Germinal center (tissue), 1 donor: Measurements from ENCODE around the gene TBCD.

Source experiments
- DNase-seq: peaks from one replicate; pipeline ENCODE4 v3.0.0; 2012; ENCODE audit warnings: mixed read lengths, low spot score

TBCD gene

DNA sequence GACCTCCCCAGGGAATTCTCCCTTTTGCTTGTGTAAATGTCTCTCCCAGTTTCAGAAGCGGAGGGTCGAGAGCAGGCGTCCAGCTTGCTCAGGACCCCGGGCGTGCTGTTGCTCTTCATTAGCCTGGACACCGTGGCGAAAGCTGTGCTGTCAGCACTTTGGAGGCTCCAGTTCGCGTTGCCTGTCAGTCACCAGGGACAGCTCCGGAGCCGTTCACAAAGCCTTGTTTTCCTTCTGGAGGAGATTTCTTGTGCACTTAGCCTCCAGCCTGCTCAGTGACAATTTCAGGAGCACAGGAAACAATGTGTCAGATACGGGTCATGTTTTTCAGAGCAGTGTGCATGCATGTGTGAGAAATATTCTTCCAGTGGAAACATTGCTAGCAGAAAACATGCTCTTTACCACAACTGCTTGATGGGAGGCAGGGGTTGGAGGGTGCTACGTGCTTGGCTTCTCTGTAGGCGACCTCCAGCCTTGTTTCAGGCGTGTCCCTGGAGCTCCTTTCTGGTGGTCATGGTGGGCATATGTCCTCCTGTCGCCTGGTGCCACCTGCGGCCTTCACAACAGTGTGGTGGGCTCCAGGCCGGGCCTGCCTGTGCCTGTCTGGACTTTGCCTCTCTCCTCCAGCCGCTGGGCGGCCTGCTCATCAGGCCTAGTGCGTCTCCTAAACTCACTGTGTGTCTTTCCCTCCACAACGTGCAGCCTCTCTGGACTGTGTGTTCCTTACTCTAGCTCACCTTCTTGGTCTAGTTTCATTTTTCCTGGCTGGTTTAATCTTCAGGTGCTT is 59.0 kb downstream of the TBCD start:
- DNase-seq: no peak

DNA sequence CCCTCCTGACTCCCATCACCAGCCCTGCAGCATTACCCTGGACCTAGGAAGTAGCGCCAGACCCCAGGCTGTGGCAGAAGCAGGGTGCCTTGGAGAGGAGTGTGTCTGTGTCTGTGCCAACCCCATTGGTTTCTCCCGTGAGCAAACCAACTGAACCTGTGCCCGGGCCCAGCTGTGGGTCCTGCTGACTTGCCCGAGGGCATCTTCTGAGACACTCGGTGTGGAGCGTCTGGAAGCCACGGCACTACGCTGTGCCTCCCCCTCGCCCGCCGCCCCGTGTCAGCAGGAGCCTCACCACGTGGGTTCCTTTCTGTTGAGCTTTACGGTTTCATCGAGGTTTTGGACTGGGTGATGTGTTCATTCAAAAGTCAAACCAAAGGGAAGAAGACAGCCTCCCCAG is 60.2 kb downstream of the TBCD start:
- DNase-seq: no peak

DNA sequence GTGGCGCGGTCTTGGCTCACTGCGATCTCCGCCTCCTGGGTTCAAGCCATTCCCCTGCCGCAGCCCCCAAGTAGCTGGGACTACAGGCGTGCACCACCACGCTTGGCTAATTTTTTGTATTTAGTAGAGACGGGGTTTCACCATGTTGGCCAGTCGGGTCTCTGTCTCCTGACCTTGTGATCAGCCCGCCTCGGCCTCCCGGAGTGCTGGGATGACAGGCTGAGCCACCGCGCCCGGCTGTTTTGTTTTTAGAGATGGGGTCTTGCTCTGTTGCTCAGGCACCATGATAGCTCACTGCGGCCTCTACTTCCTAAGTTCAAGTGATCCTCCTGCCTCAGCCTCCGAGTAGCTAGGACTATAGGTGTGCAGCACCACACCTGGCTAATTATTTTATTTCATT is 60.7 kb downstream of the TBCD start:
- no peak for DNase-seq

DNA sequence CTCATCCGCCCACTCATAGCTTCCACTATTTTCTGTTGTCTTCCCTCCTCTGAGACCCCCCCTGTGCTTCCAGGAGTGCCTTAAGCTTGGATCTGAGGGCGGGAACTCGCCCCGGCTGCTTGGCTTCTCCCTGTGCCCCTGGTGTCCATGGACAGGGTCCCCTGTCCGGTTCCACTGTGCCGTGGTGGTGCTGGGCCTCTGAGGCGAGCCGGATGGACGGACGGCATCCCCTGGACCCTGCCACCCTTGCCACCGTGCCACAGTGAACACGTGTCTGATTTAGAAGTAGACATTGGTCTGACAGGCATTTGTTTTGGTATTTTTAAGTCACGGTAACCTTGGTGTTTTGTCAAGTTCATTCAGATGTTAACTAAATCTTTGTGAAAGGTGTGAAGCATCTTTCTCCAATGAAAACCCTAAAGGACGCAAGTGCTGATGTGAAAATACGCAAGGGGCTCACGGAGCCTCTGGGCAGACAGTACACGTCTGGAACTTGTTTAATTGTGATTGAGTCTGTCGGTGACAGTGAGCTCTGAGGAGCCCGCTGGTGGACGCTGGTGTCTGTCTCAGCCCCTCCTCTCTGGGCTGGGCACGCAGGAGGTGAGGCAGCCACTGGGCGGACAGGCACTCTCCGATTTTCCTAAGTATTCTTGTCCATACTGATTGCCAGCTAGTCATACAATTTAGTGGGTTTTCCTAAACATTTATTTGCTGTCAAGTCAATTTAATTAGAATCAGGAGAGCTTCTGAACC is 61.6 kb downstream of the TBCD start:
- no peak for DNase-seq

DNA sequence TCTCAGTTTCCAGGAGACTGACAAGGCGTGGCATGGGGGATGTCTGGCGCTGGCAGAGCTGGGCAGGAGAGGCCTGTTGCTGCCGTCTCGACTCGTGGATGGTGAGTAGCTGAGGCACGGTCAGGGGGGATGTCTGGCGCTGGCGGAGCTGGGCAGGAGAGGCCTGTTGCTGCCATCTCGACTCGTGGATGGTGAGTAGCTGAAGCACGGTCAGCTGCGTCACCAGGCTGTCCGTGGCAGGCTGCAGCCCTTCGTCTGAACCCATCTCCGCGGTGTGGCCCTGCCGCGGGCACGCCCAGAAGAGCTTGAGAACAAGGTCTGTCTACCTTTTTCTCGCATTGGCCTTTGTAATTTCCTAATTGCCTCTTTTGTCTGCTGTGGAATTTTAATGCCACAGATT is 63.0 kb downstream of the TBCD start:
- no peak for DNase-seq

DNA sequence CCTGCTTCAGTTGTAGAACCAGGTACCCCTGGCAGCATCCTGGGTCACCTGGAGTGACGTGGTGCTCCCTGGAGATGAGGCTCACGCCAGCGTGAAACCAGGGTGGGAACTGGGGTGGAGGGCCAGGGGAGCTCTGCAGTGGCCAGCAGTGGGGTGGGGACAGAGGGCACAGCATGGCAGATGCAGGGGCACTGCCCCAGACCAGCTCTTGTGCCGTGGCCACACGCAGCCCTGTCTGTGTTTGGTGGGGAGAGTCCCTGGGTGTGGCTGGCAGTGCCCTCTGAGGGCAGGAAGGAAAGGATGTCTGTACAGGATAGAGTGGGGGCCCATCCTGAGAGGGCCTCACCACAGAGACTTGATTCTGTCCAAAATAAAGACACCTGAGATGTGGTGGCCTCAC is 63.5 kb downstream of the TBCD start:
- no peak for DNase-seq

DNA sequence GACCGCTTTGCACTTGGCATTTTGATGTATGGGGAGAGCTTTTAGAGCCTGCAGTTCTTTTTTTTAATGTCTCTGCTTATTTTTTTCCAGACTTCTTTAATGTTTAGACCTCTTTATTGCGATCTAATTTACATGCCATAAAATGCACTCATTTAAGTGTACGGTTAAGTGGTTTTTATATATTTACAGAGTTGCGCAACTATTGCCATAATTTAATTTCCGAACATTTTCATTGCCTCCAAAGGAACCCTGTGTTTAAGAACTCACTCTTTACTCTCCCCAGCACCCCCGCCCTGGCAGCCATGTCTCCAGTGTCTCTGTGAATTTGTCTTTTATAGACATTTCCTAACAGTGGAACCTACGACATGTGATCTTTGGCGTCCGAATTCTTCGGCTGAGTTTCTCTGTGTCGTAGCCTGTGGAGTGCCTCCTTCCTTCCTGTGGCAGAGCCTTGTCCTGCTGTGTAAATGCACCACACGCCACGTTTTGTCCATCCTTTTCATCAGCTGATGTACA is 64.0 kb downstream of the TBCD start:
- DNase-seq: no peak

DNA sequence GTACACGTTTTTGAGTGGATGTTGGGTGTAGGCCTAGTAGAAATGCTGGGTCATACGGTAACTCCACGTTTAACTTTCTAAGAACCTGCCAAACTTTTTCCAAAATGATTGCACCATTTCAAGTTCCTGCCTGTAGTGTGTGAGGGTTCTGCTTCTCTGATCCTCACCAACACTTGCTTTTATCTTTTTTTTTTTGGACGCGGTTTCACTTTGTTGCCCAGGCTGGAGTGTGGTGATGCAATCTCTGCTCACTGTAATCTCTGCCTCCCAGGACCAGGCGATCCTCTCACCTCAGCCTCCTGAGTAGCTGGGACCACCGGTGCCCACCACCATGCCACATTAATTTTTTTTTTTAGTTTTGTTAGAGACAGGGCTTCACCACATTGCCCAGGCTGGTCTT is 64.5 kb downstream of the TBCD start:
- no peak for DNase-seq

DNA sequence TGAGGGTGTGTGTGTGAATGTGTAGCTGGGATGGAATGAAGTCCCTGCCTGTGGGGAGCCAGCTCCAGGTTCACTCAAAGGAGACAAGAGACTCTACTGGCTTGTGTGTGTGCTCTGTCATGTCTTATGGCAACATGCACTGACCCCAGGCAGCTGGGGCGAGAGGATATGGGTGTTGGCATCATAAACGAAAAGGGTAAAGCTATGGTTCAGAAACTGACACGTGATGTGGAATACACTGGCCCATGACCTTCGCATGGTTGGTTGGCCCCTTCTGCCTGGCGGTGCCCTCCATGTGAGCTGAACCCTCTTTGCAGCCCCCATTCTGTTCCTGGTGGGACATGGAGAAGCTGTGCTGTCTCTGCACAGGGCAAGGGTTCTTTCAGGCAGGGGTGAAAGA is 66.1 kb downstream of the TBCD start:
- DNase-seq: no peak

DNA sequence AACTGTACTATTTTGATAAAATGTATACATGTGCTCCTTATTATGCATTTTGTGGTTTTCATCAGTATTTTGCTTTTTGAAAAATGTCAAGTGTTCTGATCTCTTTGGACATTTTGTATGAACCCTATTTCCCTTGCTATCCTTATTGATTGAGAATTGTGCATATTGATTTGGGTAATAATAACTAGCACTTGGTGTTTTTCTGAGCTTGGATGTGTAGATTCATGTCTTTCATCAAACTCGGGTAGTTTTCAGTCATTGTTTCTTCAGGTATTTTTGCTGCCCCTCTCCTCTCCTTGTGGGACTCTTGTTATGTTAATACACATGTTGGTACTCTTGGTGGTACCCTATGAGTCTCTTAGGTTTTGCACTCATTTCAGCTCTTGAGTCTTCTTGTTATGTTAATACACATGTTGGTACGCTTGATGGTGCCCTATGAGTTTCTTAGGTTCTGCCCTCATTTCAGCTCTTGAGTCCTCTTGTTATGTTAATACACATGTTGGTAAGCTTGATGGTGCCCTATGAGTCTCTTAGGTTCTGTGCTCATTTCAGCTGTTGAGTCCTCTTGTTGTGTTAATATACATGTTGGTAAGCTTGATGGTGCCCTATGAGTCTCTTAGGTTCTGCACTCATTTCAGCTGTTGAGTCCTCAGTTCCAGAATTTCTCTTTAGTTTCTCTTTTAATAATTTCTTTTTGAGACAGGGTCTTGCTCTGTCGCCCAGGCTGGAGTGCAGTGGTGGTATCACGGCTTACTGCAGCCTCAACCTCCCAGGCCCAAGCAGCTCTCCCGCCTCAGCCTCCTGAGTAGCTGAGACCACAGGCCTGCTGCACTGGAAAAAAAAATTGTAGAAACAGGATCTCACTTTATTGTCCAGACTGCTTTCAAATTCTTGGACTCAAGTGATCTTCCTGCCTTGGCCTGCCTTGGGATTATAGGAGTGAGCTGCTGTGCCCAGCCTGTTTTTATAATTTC is 68.7 kb downstream of the TBCD start:
- no peak for DNase-seq

DNA sequence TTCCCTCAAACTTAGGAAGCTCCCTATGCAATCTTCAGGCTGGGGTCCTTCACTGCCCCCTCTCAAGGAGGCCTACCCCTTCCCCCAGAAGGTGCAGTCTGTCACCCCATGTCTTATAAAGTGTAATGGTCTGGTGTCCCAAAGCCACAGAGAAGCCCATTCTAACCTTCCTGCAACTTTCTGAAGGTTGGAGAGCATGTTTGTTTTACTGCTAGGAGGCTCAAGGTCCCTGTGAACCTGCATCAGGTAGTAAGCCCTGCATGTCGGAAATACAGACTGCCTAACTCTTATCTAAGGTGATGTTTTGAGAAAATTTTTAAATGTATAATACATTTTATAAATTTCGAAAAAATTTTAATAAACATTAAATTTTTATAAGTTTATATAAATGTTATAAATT is 69.7 kb downstream of the TBCD start:
- no peak for DNase-seq

DNA sequence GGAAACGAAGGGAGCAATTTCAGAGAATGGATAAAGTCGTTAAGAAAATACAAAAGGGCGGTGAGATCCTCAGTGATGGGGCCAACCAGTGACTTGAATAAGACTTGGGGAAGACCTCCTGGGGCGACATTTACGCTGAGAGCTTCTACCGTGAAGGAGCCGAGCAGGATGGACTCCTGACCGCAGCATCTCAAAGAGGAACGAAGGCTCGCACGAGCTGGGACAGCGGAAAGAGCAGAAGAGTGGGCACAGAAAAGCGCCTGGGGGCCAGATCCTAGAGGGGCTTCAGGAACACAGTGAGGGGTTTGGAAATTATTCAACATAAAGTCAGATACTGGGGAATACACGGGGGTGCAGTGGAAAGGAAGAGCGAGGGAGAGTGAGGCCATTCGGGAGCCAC is 70.4 kb downstream of the TBCD start:
- DNase-seq: no peak

DNA sequence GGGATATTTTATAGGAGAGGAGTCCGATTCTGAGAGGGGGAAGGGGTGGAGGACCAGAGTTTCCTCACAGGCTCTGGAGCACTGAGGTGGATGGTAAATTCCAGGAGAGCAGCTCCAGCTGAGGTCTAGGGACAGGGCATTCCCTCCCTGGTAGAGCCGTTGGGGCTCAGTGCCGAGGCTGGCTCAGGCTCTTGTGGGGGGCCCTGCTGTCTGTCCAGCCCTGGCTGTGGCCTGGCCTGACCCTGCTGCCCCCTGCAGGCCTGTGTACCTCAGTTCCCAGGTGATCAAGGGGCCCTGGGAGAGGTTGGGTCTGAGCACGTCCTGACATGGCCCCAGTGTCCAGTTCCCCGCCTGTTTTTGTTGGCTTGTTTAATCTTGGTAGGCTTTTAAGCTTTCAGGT is 71.1 kb downstream of the TBCD start:
- no peak for DNase-seq

DNA sequence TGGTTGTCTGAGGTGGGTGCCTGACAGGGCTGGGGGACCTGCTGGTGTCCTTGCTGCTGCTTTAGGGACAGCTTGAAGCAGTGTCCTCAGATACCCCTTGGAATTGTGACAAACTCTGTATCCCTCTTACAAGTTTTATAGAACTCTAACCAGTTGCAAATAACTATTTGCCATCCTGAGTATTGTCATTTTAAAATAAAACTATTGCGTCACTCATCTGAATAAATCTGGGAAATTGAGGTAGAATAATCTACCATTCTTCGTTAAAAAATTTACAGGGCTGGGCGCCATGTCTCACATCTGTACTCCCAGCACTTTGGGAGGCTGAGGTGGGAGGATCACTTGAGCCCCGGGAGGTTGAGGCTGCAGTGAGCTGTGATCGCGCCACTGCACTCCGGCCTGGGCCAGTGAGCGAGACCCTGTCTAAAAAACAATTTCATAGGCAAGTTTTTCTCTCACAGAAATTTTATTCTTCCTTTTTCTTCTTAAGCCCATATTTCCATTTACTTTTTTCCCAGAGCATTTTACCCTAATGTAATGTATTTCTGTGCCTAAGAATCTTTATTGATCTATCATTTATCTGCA is 73.8 kb downstream of the TBCD start:
- no peak for DNase-seq

DNA sequence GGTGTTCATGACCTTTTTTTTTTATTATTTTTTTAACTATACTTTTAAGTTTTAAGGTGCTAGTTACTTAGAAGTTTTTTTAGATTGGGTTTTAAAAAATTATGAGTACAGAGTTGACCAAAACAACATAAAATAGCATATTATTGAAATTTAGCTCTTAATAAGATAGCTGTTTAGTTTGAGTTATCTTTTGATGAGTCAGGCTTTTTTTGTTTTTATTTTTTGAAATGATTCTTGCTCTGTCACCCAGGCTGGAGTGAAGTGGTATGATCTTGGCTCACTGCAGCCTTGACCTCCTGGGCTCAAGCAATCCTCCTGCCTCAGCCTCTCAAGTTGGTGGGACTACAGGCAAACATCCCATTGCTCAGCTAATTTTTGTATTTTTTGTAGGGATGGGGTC is 74.3 kb downstream of the TBCD start:
- DNase-seq: no peak

DNA sequence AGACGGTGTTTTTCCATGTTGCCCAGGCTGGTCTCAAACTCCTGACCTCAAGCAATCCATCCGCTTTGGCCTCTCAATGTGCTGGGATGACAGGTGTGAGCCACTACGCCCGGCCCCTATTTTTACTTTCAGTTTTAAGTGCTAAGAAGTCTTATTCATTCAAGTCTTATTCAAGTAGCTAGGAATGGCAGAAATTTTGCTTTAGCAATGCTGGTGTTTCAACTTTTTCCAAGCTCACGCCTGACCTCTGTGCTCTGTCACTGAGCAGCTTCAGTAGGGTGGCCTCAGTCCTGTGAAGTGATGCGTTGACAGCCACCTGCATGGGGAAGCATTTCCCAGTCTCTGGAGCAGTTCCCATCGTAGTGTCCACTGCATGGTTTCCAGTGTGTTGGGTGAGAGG is 75.1 kb downstream of the TBCD start:
- DNase-seq: no peak

DNA sequence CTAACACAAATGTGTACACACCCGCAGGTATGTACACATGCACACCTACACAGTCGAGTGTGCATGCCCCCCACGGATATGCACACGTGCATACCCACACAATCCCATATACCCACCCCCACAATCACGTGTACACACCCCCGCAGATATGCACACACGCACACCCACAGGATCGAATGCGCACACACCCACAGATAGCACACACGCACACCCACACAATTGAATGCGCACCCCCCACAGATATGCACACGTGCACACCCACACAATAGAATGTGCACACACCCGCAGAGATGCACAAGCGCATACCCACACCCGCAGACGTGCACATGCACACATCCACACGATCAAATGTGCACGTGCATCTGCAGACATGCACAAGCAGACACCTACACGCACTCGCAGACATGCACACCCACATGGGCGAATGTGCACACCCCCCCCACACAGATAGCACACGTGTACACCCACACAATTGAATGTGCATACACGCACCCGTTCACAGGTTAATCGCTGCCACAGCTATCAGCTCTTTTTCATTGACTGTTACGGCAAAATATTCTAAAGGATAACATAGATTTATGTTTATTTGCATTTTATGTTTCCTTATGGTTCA is 77.1 kb downstream of the TBCD start:
- no peak for DNase-seq

DNA sequence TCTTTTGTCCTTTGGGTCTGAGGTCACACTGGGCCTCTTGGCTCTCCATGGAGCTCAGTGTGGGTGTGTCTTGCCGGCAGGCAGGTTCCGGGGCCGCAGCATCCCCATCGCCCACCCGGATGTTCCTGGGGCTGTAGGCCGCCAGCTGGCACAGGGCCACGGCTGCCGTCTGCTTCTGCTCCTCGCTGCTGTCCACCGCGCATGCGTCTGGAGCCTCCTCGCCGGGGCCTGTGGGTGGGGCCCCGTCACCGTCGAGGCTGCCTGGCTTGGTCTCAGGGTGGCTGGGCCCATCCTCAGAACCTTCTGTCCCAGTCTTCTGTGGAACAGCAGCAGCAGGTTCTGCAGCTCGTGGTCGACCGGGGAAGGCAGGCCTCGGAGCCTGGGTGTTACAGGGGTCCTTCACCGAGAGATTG is 78.4 kb downstream of the TBCD start:
- DNase-seq: no peak

DNA sequence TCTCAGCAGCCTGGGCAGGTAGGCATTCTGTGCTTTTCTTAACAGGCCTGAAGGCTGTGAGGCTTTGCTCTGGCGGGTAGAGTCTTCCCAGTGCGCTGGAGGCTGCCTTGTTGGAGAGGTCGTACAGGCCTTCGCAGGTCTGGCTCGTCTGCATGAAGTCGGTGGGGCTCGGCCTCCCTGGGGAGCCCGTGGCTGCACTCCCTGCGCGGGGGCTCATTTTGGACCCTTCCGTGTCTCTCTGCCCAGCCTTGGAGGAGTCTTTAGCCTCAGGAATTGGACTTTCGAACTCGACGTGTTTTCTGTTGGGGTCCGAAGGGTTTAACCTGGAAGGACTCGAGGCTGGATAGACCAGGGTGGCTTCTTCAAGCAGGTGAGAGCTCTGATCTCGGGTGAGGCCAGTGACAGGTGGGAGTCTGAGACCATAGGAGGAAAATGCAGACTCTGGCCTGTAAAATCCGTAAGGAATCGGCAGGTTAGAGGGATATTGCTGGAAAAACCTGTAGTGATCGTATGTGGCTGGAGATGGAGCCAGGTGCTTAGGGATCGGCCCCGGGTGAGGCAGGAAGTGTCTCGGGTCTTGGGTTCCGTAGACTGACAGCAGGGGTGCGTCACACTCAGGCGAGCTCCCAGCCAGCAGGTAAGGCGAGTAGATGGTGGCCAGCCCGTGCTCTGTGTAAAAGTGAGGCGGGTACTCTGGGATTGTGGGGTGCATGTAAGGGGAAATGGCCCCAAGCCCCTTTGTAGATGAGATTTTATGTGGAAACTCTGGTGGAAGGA is 79.4 kb downstream of the TBCD start:
- no peak for DNase-seq

DNA sequence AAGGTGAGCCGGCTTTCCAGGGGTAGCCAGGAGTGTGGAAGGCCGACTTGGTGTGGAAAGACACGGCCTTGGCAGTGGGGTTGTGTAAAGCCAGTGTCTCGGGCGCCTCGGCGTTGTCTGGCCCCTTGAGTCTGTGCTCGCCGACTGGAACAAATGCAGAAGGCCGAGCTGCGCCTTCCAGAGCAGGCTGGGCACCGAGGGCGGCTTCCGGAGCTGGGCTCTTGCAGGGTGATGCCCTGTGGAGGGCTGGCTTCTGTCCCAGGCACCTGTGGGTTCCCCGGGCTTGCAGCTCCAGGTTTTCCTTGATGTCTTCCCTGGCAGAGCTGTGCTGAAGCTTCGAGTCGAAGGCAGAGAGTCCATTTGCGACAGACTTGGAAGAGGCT is 79.9 kb downstream of the TBCD start:
- no peak for DNase-seq

DNA sequence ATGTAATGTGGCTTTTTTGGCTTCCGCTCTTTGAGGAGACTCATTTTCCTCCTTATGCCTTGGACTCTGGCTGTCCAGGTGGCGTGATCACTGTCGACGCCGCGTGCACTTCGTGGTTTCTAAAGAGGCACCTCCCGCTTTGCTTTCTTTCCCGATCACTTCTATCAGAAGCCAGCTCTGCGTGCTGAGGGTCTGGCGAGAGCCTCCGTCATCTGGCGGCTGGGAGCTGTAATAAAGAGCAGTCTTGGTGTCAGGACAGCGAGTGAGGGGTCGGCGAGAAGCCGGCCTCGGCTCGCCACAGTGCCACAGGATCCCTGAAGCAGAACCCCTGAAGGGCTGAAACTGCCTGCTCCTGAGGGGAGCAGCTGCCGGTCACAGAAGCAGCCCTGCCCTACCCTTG is 80.5 kb downstream of the TBCD start:
- DNase-seq: no peak
